Sigmoid colon (tissue), 7 donors: Measurements from ENCODE around the gene CDK6. TPM values are rescaled to one million over a fixed set of nuclear protein-coding genes. Genes with fewer than 3 reads are reported as not detected.

ENCODE experiments used
- DNase-seq: peaks from one replicate; pipeline ENCODE4 v3.0.0-alpha.2; 2019
- H3K27ac ChIP-seq, 4 donors: fragments of 200-600 bp; sonication (generic); one replicate each; pipeline ENCODE4 v1.5.1; 2016 to 2019; ENCODE audit warnings: mild to moderate bottlenecking in 1 of 4
- H3K27me3 ChIP-seq, 3 donors: fragments of 200-600 bp; sonication (generic); one replicate each; pipeline ENCODE4 v1.5.1; 2019; ENCODE audit warnings: mild to moderate bottlenecking in 1 of 3
- H3K36me3 ChIP-seq, 4 donors: fragments of 200-600 bp; sonication (generic); one replicate each; pipeline ENCODE4 v1.5.1; 2016 to 2019
- H3K4me1 ChIP-seq, 4 donors: fragments of 200-600 bp; sonication (generic); one replicate each; pipeline ENCODE4 v1.5.1; 2017 to 2019
- H3K4me3 ChIP-seq, 4 donors: fragments of 200-600 bp; sonication (generic); one replicate each; pipeline ENCODE4 v1.5.1; 2017 to 2019; ENCODE audit warnings: mild to moderate bottlenecking in 2 of 4, moderate library complexity in 1 of 4
- H3K9me3 ChIP-seq, 4 donors: fragments of 200-600 bp in 3 of 4; sonication (generic) in 3 of 4; one replicate each; pipeline versions ENCODE4 v1.5.1 to v1.6.1; 2013 to 2019
- CTCF ChIP-seq, 4 experiments: fragments of 450-650 bp in 3 of 4; fragments of 200-600 bp in 1 of 4; IDR thresholded peaks; one replicate each; pipeline ENCODE4 v1.5.1; 2016 to 2019; ENCODE audit warnings: antibody characterized with exemption in 4 of 4, mild to moderate bottlenecking in 3 of 4, moderate library complexity in 2 of 4
- EP300 ChIP-seq, 4 donors: sonication (generic); formaldehyde crosslinking; IDR thresholded peaks; one replicate each; pipeline ENCODE4 v1.6.1; 2017; ENCODE audit warnings: antibody characterized with exemption in 4 of 4
- POLR2A ChIP-seq, 2 donors: fragments of 450-650 bp; IDR thresholded peaks; one replicate each; pipeline ENCODE4 v1.6.1; 2016; ENCODE audit warnings: antibody characterized with exemption in 2 of 2, mild to moderate bottlenecking in 2 of 2, moderate library complexity in 2 of 2
- POLR2AphosphoS5 ChIP-seq, 4 donors: sonication (generic); formaldehyde crosslinking; IDR thresholded peaks; one replicate each; pipeline ENCODE4 v1.6.1; 2017; ENCODE audit warnings: antibody characterized with exemption in 4 of 4
- WGBS, 2 donors: extraction: QIAGEN DNeasy Blood & Tissue Kit; methylation state at CpG; one replicate each; pipeline ENCODE4 v1.1.7; 2013; 5-methylcytosine and 5-hydroxymethylcytosine counted together
- intact Hi-C: fragments of 100-400 bp; cut with DNase I; formaldehyde crosslinking; loops from one replicate; pipeline ENCODE4 v1.15.1; 2023
- polyA plus RNA-seq, 3 donors: library from polyadenylated mRNA; stranded (reverse); fragments of 200-250 nt; gene quantifications; one replicate each; pipeline ENCODE4 v1.2.3, GENCODE V29; 2013
- total RNA-seq, 4 donors: library from RNA; depleted of rRNA; stranded (reverse); fragments of >200 nt; gene quantifications; one replicate each; pipeline ENCODE4 v1.1.0, GENCODE V29; 2016
- donor health status: healthy with polysubstance abuse.
- donor health status: Bipolar disorder and iron deficiency.
- donor health status: healthy.

Gene CDK6
- total and polyA plus RNA-seq, 7 donors = 2.4 to 25.8 (median 13.3) TPM

- 26 to 66% methylated on average over 4 of the region's 4 CpGs for WGBS, 2 donors
- Histone ChIP-seq H3K36me3 (no peaks in the 10 kb centered on the region), H3K4me3 (no peak overlapping the region), H3K27me3 (no peaks in the 10 kb centered on the region), H3K4me1 (peaks cover 0 to 18% (median 8%) of the 10 kb centered on the region in 4 donors), H3K27ac (no peak overlapping the region), H3K9me3 (no peaks in the 10 kb centered on the region)
- DNase-seq = no peak
- no peak for TF ChIP-seq CTCF (IDR thresholded peaks at IDR 0.05)
- TF ChIP-seq POLR2A (IDR thresholded peaks at IDR 0.05) = no peak
- no peak for TF ChIP-seq POLR2AphosphoS5 (IDR thresholded peaks at IDR 0.05)
- no peak for TF ChIP-seq EP300 (IDR thresholded peaks at IDR 0.05)
- intact Hi-C loops = no loop called here
Measured at GRCh38 chr7:92648067-92648466, 188.3 kb downstream of the CDK6 start.

DNA sequence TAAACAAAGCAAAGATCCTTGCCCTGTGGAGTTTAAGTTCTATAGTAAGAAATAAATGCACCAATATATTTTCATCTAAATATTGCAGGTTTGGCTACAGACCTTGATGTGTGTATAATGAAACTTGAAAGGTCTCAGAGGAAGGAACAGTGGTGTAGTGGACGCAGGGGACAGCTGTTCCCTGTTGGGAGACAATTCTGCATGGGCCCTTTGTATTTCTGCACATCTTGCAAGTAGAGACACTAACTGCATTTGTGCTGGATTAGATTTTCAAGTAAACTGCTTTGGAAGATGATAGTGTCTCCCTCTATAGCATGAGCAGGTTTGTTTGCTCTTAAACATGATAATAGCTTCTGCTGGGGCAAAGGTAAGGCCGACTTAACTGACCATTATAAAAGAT is 188.7 kb downstream of the CDK6 start:
- Histone ChIP-seq H3K27me3 (no peaks in the 10 kb centered on the region), H3K4me1 (peaks cover 0 to 18% (median 8%) of the 10 kb centered on the region in 4 donors), H3K4me3 (no peak overlapping the region), H3K9me3 (no peaks in the 10 kb centered on the region), H3K27ac (no peak overlapping the region), H3K36me3 (no peaks in the 10 kb centered on the region)
- TF ChIP-seq POLR2AphosphoS5 (IDR thresholded peaks at IDR 0.05) = no peak
- no peak for TF ChIP-seq EP300 (IDR thresholded peaks at IDR 0.05)
- TF ChIP-seq CTCF (IDR thresholded peaks at IDR 0.05) = no peak
- TF ChIP-seq POLR2A (IDR thresholded peaks at IDR 0.05) = no peak
- DNase-seq = no peak
- intact Hi-C loops = no loop called here
- WGBS, 2 donors = 23 to 62% methylated on average over 2 of the region's 2 CpGs

GRCh38 chr7:92647011-92647625 is 189.3 kb downstream of the CDK6 start:
- 19 to 66% methylated on average over 5 of the region's 5 CpGs for WGBS, 2 donors
- DNase-seq = no peak
- Histone ChIP-seq H3K27me3 (no peaks in the 10 kb centered on the region), H3K36me3 (no peaks in the 10 kb centered on the region), H3K4me1 (peaks cover 0 to 20% (median 8%) of the 10 kb centered on the region in 4 donors), H3K9me3 (no peaks in the 10 kb centered on the region), H3K27ac (no peak overlapping the region), H3K4me3 (no peak overlapping the region)
- TF ChIP-seq CTCF (IDR thresholded peaks at IDR 0.05) = no peak
- TF ChIP-seq POLR2A (IDR thresholded peaks at IDR 0.05) = no peak
- TF ChIP-seq POLR2AphosphoS5 (IDR thresholded peaks at IDR 0.05) = no peak
- no peak for TF ChIP-seq EP300 (IDR thresholded peaks at IDR 0.05)
- intact Hi-C loops = no loop called here

- H3K27me3 ChIP-seq = no peaks in the 10 kb centered on the region
- intact Hi-C loops = no loop called here
- TF ChIP-seq EP300 (IDR thresholded peaks at IDR 0.05) (no peak), POLR2AphosphoS5 (IDR thresholded peaks at IDR 0.05) (peak in 1 of 4 donors; percentile 6), POLR2A (IDR thresholded peaks at IDR 0.05) (no peak)
- peaks cover 0 to 24% (median 8%) of the 10 kb centered on the region in 4 donors for H3K4me1 ChIP-seq
- H3K27ac ChIP-seq = peak overlapping the region in 1 of 4 donors; percentile 22
- no peaks in the 10 kb centered on the region for H3K36me3 ChIP-seq
- H3K9me3 ChIP-seq = no peaks in the 10 kb centered on the region
- DNase-seq = no peak
- 13 to 45% methylated on average over 11 of the region's 11 CpGs for WGBS, 2 donors
- H3K4me3 ChIP-seq = no peak overlapping the region
Measured at GRCh38 chr7:92645114-92646061, 191.0 kb downstream of the CDK6 start.
